SK-N-SH treated with all-trans-retinoic acid at 6 μM for 48 hours (cell line): ENCODE measurements around the gene NKX2-3.

Experiments used
- ATAC-seq: fragments of 200-7000 bp; cut with Tn5 transposase; 3 replicates; pipeline ENCODE4 v1.9.1; 2020; ENCODE audit warnings: mild to moderate bottlenecking, moderate library complexity
- ARNTL ChIP-seq: fragments of 450-650 bp; formaldehyde crosslinking; IDR thresholded peaks from 2 replicates; pipeline ENCODE4 v1.5.0; 2020; ENCODE audit warnings: low read depth, mild to moderate bottlenecking, moderate library complexity, borderline replicate concordance
- BACH2 ChIP-seq: fragments of 250-450 bp; sonication (Bioruptor Pico); IDR thresholded peaks from 2 replicates; pipeline ENCODE4 v1.9.0; 2021; ENCODE audit warnings: mild to moderate bottlenecking, borderline replicate concordance
- CSDC2 ChIP-seq: fragments of 250-450 bp; sonication (Bioruptor Pico); IDR thresholded peaks from 2 replicates; pipeline ENCODE4 v1.5.0; 2020; ENCODE audit warnings: mild to moderate bottlenecking, moderate library complexity
- CSRNP3 ChIP-seq: fragments of 250-450 bp; sonication (Bioruptor Pico); IDR thresholded peaks from 2 replicates; pipeline ENCODE4 v1.5.1; 2021; ENCODE audit warnings: mild to moderate bottlenecking, moderate library complexity
- GLIS3 ChIP-seq: fragments of 250-450 bp; sonication (Bioruptor Pico); IDR thresholded peaks from 2 replicates; pipeline ENCODE4 v1.5.0; 2020; ENCODE audit warnings: mild to moderate bottlenecking, moderate library complexity
- ISL1 ChIP-seq: fragments of 250-450 bp; sonication (Bioruptor Pico); IDR thresholded peaks from 2 replicates; pipeline ENCODE4 v2.1.2; 2022; ENCODE audit warnings: mild to moderate bottlenecking, moderate library complexity
- OSR1 ChIP-seq: fragments of 250-450 bp; sonication (Bioruptor Pico); IDR thresholded peaks from 2 replicates; pipeline ENCODE4 v1.8.0; 2022; ENCODE audit warnings: moderate library complexity, mild to moderate bottlenecking, inconsistent platforms
- PATZ1 ChIP-seq: fragments of 250-450 bp; sonication (Bioruptor Pico); IDR thresholded peaks from 2 replicates; pipeline ENCODE4 v1.8.0; 2020; ENCODE audit warnings: mild to moderate bottlenecking, moderate library complexity, borderline replicate concordance
- POU6F1 ChIP-seq: fragments of 250-450 bp; sonication (Bioruptor Pico); IDR thresholded peaks from 2 replicates; pipeline ENCODE4 v1.8.0; 2021; ENCODE audit warnings: low read depth, mild to moderate bottlenecking, moderate library complexity, borderline replicate concordance
- PPARA ChIP-seq: fragments of 250-450 bp; sonication (Bioruptor Pico); IDR thresholded peaks from 2 replicates; pipeline ENCODE4 v1.5.0; 2020; ENCODE audit warnings: mild to moderate bottlenecking, borderline replicate concordance
- RARB ChIP-seq: fragments of 250-450 bp; sonication (Bioruptor Pico); IDR thresholded peaks from 2 replicates; pipeline ENCODE4 v1.8.0; 2021; ENCODE audit warnings: mild to moderate bottlenecking, moderate library complexity
- SNAI2 ChIP-seq: fragments of 250-450 bp; sonication (Bioruptor Pico); IDR thresholded peaks from 2 replicates; pipeline ENCODE4 v1.5.0; 2020; ENCODE audit warnings: mild to moderate bottlenecking, moderate library complexity
- TCF4 ChIP-seq: fragments of 250-450 bp; sonication (Bioruptor Pico); IDR thresholded peaks from 2 replicates; pipeline ENCODE4 v1.8.0; 2021; ENCODE audit warnings: mild to moderate bottlenecking, moderate library complexity, borderline replicate concordance
- TOX ChIP-seq: fragments of 250-450 bp; sonication (Bioruptor Pico); IDR thresholded peaks from 2 replicates; pipeline ENCODE4 v1.8.0; 2021; ENCODE audit warnings: mild to moderate bottlenecking, moderate library complexity, borderline replicate concordance
- TSHZ2 ChIP-seq: fragments of 250-450 bp; sonication (Bioruptor Pico); IDR thresholded peaks from 2 replicates; pipeline ENCODE4 v1.5.0; 2020; ENCODE audit warnings: mild to moderate bottlenecking, moderate library complexity
- ZFP3 ChIP-seq: fragments of 250-450 bp; sonication (Bioruptor Pico); IDR thresholded peaks from 2 replicates; pipeline ENCODE4 v1.5.0; 2020; ENCODE audit warnings: mild to moderate bottlenecking, moderate library complexity
- ZFP30 ChIP-seq: fragments of 450-650 bp; formaldehyde crosslinking; IDR thresholded peaks from 2 replicates; pipeline ENCODE4 v1.5.0; 2022; ENCODE audit warnings: mild to moderate bottlenecking, moderate library complexity
- ZNF565 ChIP-seq: fragments of 450-650 bp; formaldehyde crosslinking; conservative IDR thresholded peaks from 2 replicates; pipeline ENCODE4 v1.5.0; 2020; ENCODE audit warnings: low read depth, mild to moderate bottlenecking, moderate library complexity
- ZNF70 ChIP-seq: fragments of 450-650 bp; formaldehyde crosslinking; IDR thresholded peaks from 2 replicates; pipeline ENCODE4 v1.5.0; 2020; ENCODE audit warnings: mild to moderate bottlenecking, moderate library complexity
- ZNF8 ChIP-seq: fragments of 450-650 bp; formaldehyde crosslinking; IDR thresholded peaks from 2 replicates; pipeline ENCODE4 v1.5.0; 2020; ENCODE audit warnings: mild to moderate bottlenecking, moderate library complexity

NKX2-3 gene

GRCh38 chr10:99530108-99531025 lies 2.4 kb upstream of the NKX2-3 start (continued):
- TF ChIP-seq PATZ1: no peak
- TF ChIP-seq OSR1 (CRISPR knock-in tag): no peak
- no peak for TF ChIP-seq TCF4 (CRISPR knock-in tag)
- no peak for TF ChIP-seq PPARA
- TF ChIP-seq SNAI2 (CRISPR knock-in tag): no peak
- TF ChIP-seq ZNF70 (CRISPR knock-in tag): no peak
- TF ChIP-seq GLIS3 (CRISPR knock-in tag): no peak
- TF ChIP-seq POU6F1: no peak
- TF ChIP-seq ZFP3 (CRISPR knock-in tag): no peak
- no peak for TF ChIP-seq ISL1 (CRISPR knock-in tag)

- no peak for ATAC-seq
- no peak for TF ChIP-seq TOX (CRISPR knock-in tag)
- no peak for TF ChIP-seq BACH2 (CRISPR knock-in tag)
- no peak for TF ChIP-seq ISL1 (CRISPR knock-in tag)
- TF ChIP-seq ZFP30: no peak
- TF ChIP-seq PPARA: no peak
- TF ChIP-seq GLIS3 (CRISPR knock-in tag): no peak
- no peak for TF ChIP-seq TSHZ2 (CRISPR knock-in tag)
- no peak for TF ChIP-seq RARB (CRISPR knock-in tag)
- no peak for TF ChIP-seq PATZ1
- TF ChIP-seq CSDC2 (CRISPR knock-in tag): no peak
- TF ChIP-seq OSR1 (CRISPR knock-in tag): no peak
- no peak for TF ChIP-seq TCF4 (CRISPR knock-in tag)
- no peak for TF ChIP-seq ZNF8 (CRISPR knock-in tag)
- TF ChIP-seq ARNTL (CRISPR knock-in tag): no peak
- no peak for TF ChIP-seq ZFP3 (CRISPR knock-in tag)
These were observed 1.6 kb upstream of the NKX2-3 start for GRCh38 chr10:99531026-99531695.

GRCh38 chr10:99531696-99532593 lies 797 bp upstream of the NKX2-3 start:
- no peak for ATAC-seq
- TF ChIP-seq ISL1 (CRISPR knock-in tag) (no peak), BACH2 (CRISPR knock-in tag) (no peak), ZFP30 (no peak), ZNF565 (no peak), TSHZ2 (CRISPR knock-in tag) (no peak), CSRNP3 (no peak)
